OCI-LY3 (cell line): Measurements from ENCODE around the gene PLEK.

Source experiments
- EZH2phosphoT487 ChIP-seq: fragments of 200-600 bp; shearing (Covaris generic); IDR thresholded peaks from 2 replicates; pipeline ENCODE4 v1.6.1; 2018; ENCODE audit warnings: antibody characterized with exemption, mixed run types, low read depth
- TF ChIP-seq, protein P1 (sequence below): fragments of 200-600, 300-600 bp; sonication (generic); IDR thresholded peaks from 2 replicates; pipeline ENCODE4 v1.5.1; 2014; ENCODE audit warnings: antibody characterized with exemption, low read length, low read depth

DNA sequence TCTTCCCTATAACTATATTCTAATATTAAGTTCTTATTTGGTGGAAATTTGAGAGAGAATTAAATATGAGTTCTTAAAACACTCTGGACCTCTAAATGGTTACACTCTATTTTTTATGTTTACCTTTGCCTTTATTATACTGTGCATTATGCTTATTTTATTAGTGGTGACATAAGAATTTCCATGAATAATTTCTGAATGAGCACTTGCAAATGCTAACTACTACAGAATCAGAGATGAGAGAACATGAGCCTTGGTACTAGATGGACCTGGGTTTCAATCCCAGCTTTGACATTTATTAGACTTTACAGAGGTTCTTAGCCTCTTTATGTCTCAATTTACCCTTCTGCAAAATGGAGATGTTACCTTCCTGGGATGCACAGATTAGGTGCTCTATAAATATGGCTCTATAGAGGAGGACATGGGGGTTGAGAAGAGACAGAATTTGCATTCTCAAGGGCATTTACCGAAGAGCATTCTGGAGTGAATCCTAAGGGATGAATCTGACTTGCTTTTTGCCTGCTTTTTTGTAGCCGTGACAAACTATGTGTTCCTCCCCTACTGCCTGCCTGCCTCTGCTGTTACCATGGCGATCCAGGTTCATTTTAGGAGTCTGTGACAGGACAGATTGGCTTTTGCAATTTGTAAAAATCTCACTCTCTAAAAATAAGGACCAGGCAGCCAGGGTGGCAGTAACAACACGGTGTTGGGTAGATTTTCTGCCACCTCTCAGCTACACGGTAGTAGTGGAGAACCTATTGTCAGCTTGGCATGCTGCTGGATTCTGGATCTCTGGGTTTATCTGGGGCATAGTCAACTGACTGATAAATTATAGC lies 24.6 kb upstream of the PLEK start:
- TF ChIP-seq, protein P1, sequence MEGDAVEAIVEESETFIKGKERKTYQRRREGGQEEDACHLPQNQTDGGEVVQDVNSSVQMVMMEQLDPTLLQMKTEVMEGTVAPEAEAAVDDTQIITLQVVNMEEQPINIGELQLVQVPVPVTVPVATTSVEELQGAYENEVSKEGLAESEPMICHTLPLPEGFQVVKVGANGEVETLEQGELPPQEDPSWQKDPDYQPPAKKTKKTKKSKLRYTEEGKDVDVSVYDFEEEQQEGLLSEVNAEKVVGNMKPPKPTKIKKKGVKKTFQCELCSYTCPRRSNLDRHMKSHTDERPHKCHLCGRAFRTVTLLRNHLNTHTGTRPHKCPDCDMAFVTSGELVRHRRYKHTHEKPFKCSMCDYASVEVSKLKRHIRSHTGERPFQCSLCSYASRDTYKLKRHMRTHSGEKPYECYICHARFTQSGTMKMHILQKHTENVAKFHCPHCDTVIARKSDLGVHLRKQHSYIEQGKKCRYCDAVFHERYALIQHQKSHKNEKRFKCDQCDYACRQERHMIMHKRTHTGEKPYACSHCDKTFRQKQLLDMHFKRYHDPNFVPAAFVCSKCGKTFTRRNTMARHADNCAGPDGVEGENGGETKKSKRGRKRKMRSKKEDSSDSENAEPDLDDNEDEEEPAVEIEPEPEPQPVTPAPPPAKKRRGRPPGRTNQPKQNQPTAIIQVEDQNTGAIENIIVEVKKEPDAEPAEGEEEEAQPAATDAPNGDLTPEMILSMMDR: no peak
- TF ChIP-seq EZH2phosphoT487: no peak
